Activated CD4-positive, alpha-beta T cell treated with anti-CD3 and anti-CD28 coated beads, Interleukin-2, amount 50 U/mL, for 24 hours (primary cell): Measurements from ENCODE around the gene NPAS3.

Experiments
- DNase-seq, 2 donors: peaks; one replicate each; pipeline ENCODE4 v3.0.0-alpha.2; 2020; ENCODE audit warnings: low read depth in 1 of 2, low spot score in 1 of 2

Gene NPAS3

GRCh38 chr14:33369972-33370371 lies 431.3 kb downstream of the NPAS3 start:
- no peak for DNase-seq

GRCh38 chr14:33370426-33370825 lies 431.7 kb downstream of the NPAS3 start:
- no peak for DNase-seq

- no peak for DNase-seq
Observed at GRCh38 chr14:33375196-33375595, 436.5 kb downstream of the NPAS3 start.

- DNase-seq: no peak
Observed at GRCh38 chr14:33375786-33376185, 437.1 kb downstream of the NPAS3 start.

GRCh38 chr14:33376510-33376909 lies 437.8 kb downstream of the NPAS3 start:
- no peak for DNase-seq

GRCh38 chr14:33377596-33378390 lies 439.1 kb downstream of the NPAS3 start:
- no peak for DNase-seq

- DNase-seq: no peak
Observed at GRCh38 chr14:33381717-33382116, 443.0 kb downstream of the NPAS3 start.

GRCh38 chr14:33386140-33386539 lies 447.5 kb downstream of the NPAS3 start:
- no peak for DNase-seq

- no peak for DNase-seq
Observed at GRCh38 chr14:33386781-33387180, 448.1 kb downstream of the NPAS3 start.

- no peak for DNase-seq
Observed at GRCh38 chr14:33390335-33390734, 451.7 kb downstream of the NPAS3 start.

- DNase-seq: no peak
Observed at GRCh38 chr14:33393231-33393894, 454.7 kb downstream of the NPAS3 start.

GRCh38 chr14:33393895-33394368 lies 455.3 kb downstream of the NPAS3 start:
- no peak for DNase-seq

- DNase-seq: no peak
Observed at GRCh38 chr14:33401311-33401710, 462.6 kb downstream of the NPAS3 start.

- DNase-seq: no peak
Observed at GRCh38 chr14:33402604-33403003, 463.9 kb downstream of the NPAS3 start.

GRCh38 chr14:33404054-33404453 lies 465.4 kb downstream of the NPAS3 start:
- DNase-seq: no peak

GRCh38 chr14:33404964-33405574 lies 466.4 kb downstream of the NPAS3 start:
- no peak for DNase-seq

GRCh38 chr14:33406766-33407165 lies 468.1 kb downstream of the NPAS3 start:
- no peak for DNase-seq

- no peak for DNase-seq
Observed at GRCh38 chr14:33408291-33408690, 469.6 kb downstream of the NPAS3 start.

GRCh38 chr14:33412450-33412849 lies 473.8 kb downstream of the NPAS3 start:
- no peak for DNase-seq

GRCh38 chr14:33413381-33413780 lies 474.7 kb downstream of the NPAS3 start:
- no peak for DNase-seq

GRCh38 chr14:33414041-33414440 lies 475.4 kb downstream of the NPAS3 start:
- DNase-seq: no peak

- no peak for DNase-seq
Observed at GRCh38 chr14:33420051-33420627, 481.5 kb downstream of the NPAS3 start.
